Suprapubic skin (tissue), 4 donors: Measurements from ENCODE around the gene THSD7A. TPM values are rescaled to one million over a fixed set of nuclear protein-coding genes. Genes with fewer than 3 reads are reported as not detected.
"Not testable (repeated sequence)": the region's sequence is repeated elsewhere in the genome, so short reads cannot be mapped to it uniquely, and the experiment has no call there.

Source experiments
- DNase-seq, 2 donors: peaks; one replicate each; pipeline ENCODE4 v3.0.0-alpha.2; 2019; ENCODE audit warnings: low spot score in 2 of 2
- H3K27ac ChIP-seq: fragments of 200-600 bp; sonication (generic); one replicate; pipeline ENCODE4 v1.5.1; 2019
- H3K27me3 ChIP-seq: fragments of 200-600 bp; sonication (generic); one replicate; pipeline ENCODE4 v1.5.1; 2019
- H3K36me3 ChIP-seq: fragments of 200-600 bp; sonication (generic); one replicate; pipeline ENCODE4 v1.5.1; 2019
- H3K4me1 ChIP-seq: fragments of 200-600 bp; sonication (generic); one replicate; pipeline ENCODE4 v1.5.1; 2019
- H3K4me3 ChIP-seq: fragments of 200-600 bp; sonication (generic); one replicate; pipeline ENCODE4 v1.5.1; 2019; ENCODE audit warnings: mild to moderate bottlenecking
- H3K9me3 ChIP-seq: fragments of 200-600 bp; sonication (generic); one replicate; pipeline ENCODE4 v1.5.1; 2019
- EP300 ChIP-seq: sonication (generic); formaldehyde crosslinking; IDR thresholded peaks from one replicate; pipeline ENCODE4 v1.6.1; 2017; ENCODE audit warnings: antibody characterized with exemption
- POLR2A ChIP-seq, 2 donors: fragments of 450-650 bp; IDR thresholded peaks; one replicate each; pipeline ENCODE4 v1.6.1; 2017; ENCODE audit warnings: antibody characterized with exemption in 2 of 2, mild to moderate bottlenecking in 2 of 2, moderate library complexity in 2 of 2
- POLR2AphosphoS5 ChIP-seq, 3 donors: sonication (generic); formaldehyde crosslinking; IDR thresholded peaks; one replicate each; pipeline ENCODE4 v1.6.1; 2017; ENCODE audit warnings: antibody characterized with exemption in 3 of 3
- WGBS: methylation state at CpG from one replicate; pipeline ENCODE4 v1.1.5; 2018; 5-methylcytosine and 5-hydroxymethylcytosine counted together
- total RNA-seq, 4 donors: library from RNA; depleted of rRNA; stranded (reverse); fragments of >200 nt; gene quantifications; one replicate each; pipeline ENCODE4 v1.1.0, GENCODE V29; 2016
- TF ChIP-seq, protein P1 (sequence below), 2 donors: fragments of 200-600 bp in 1 of 2; fragments of 450-650 bp in 1 of 2; sonication (generic) in 1 of 2; IDR thresholded peaks; one replicate each; pipeline ENCODE4 v1.5.1; 2016 to 2019; ENCODE audit warnings: antibody characterized with exemption in 2 of 2, mild to moderate bottlenecking in 1 of 2, moderate library complexity in 1 of 2

The THSD7A gene
- total RNA-seq, 4 donors from 2014 or later, result 0.42 to 5.4 (median 1.2) TPM

DNA sequence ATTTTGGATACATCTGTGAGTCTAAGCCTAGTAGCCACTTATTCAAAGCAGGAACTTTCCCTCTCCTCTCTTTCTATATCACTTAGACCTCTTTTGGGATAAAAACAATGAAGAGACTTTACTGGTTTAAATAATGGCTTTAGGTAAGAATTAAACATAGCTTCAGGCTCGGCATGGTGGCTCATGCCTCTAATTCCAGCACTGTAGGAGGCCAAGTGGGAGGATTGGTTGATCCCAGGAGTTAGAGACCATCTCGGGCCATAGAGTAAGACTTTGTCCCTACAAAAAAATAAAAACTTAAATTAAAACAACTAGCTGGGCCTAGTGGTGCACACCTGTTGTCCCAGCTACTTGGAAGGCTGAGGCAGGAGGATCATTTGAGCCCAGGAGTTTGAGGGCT lies 304.3 kb downstream of the THSD7A start:
- TF ChIP-seq POLR2A (IDR thresholded peaks at IDR 0.05) (no peak), POLR2AphosphoS5 (IDR thresholded peaks at IDR 0.05) (no peak), EP300 (no peak)
- TF ChIP-seq, protein P1, sequence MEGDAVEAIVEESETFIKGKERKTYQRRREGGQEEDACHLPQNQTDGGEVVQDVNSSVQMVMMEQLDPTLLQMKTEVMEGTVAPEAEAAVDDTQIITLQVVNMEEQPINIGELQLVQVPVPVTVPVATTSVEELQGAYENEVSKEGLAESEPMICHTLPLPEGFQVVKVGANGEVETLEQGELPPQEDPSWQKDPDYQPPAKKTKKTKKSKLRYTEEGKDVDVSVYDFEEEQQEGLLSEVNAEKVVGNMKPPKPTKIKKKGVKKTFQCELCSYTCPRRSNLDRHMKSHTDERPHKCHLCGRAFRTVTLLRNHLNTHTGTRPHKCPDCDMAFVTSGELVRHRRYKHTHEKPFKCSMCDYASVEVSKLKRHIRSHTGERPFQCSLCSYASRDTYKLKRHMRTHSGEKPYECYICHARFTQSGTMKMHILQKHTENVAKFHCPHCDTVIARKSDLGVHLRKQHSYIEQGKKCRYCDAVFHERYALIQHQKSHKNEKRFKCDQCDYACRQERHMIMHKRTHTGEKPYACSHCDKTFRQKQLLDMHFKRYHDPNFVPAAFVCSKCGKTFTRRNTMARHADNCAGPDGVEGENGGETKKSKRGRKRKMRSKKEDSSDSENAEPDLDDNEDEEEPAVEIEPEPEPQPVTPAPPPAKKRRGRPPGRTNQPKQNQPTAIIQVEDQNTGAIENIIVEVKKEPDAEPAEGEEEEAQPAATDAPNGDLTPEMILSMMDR (IDR thresholded peaks at IDR 0.05), result no peak
- Histone ChIP-seq H3K4me1 (no peaks in the 10 kb centered on the region), H3K27me3 (no peaks in the 10 kb centered on the region), H3K4me3 (no peak overlapping the region), H3K36me3 (no peaks in the 10 kb centered on the region), H3K27ac (no peak overlapping the region), H3K9me3 (no peaks in the 10 kb centered on the region)
- WGBS, result 88% methylated on average over 2 of the region's 2 CpGs
- DNase-seq, result no peak

DNA sequence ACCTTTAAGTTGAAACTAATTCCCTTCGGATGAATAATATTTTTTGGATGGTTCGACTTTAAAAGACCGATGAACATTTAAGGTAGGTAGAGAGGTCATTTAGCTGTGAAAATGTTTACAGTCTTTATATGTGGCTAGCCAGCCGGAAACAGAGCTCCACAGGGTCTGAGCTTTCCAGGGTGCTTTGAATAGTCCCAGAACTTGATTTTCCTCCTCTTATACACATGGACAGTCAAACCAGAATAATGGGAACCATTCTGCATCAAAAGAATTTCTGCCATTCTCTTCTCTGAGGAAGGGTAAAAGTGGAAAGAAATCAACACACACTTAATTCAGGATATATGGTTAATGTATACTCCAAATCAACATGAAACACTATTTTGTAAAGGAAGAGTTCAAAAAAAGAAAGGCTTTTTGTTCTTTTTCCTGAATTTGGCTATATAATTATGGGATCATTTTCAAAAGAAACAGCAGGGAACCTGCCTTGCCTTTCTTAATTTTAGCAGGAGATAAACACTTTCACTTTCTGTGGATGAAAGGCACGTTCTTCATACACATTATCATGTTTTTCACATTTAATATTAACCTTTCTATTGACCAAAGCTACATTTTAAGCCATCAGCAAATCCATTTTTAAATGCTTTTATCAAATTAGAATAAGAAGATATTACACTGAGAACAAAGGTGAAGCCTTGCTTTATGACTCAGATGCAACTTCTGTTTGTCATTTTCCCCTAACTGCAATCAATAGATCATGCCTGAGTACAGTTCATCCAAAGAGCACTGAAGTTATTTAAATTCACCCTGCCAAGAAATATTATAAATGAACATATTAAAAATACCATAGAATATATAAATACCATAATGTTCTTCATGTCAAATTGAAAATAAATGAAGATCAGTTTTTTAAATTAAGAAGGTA lies 307.3 kb downstream of the THSD7A start:
- H3K9me3 ChIP-seq, result no peaks in the 10 kb centered on the region
- H3K4me3 ChIP-seq, result no peak overlapping the region
- H3K27ac ChIP-seq, result no peak overlapping the region
- 85% methylated on average over 5 of the region's 5 CpGs for WGBS
- H3K36me3 ChIP-seq, result no peaks in the 10 kb centered on the region
- no peak for DNase-seq
- no peaks in the 10 kb centered on the region for H3K4me1 ChIP-seq
- H3K27me3 ChIP-seq, result no peaks in the 10 kb centered on the region
- TF ChIP-seq POLR2AphosphoS5 (IDR thresholded peaks at IDR 0.05), result no peak

DNA sequence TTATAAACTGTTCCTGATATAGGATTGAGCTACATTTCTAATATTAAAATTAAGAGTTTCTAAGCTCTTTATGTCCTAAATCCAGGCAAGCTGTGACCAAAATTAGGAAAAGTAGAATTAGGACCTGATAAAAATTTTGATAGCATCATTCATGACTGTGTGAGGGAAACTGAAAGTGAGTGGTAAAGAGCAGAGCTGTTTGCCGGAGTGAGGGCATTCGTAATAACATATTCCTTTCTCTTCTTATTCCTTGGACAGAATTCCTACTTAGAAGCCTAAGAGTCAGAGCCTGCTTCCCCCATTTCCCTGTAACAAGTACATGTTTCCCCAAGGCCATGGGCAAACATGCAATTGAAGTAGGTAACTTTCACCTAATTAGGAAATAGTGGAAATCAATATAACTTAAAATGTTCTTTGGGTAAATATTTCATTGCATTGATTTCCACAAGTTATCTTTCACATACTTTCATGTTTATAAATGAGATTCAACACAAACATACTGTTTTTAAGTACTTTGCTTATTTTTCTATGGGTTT lies 310.0 kb downstream of the THSD7A start:
- H3K36me3 ChIP-seq, H3K27me3 ChIP-seq, H3K9me3 ChIP-seq, H3K27ac ChIP-seq, H3K4me1 ChIP-seq, H3K4me3 ChIP-seq, DNase-seq: not testable (repeated sequence)
- 85% methylated on average over 2 of the region's 2 CpGs for WGBS

DNA sequence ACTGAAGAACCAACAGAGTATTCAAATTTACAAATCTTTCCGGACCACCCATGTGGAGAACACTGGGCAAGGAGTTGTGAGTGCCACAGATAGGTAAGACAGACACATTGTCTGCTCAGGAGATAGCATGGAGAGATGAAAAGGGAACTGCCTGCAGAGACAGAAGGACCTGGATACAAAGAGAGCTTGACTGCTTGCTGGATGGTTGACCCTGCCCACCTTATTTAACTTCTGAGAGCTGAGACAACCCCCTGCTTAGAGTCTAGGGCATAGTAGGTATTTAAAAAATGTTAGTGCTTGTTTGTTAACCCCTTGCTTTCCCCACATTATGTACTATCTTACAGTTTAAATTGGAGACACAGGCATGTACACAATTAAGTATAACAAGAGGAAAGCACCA lies 314.1 kb downstream of the THSD7A start:
- no peaks in the 10 kb centered on the region for H3K36me3 ChIP-seq
- no peak for TF ChIP-seq EP300
- H3K4me3 ChIP-seq, result no peak overlapping the region
- WGBS, result 84% methylated on average over 1 of the region's 1 CpG
- no peaks in the 10 kb centered on the region for H3K9me3 ChIP-seq
- H3K27ac ChIP-seq, result no peak overlapping the region
- H3K4me1 ChIP-seq, result no peaks in the 10 kb centered on the region
- no peaks in the 10 kb centered on the region for H3K27me3 ChIP-seq
- no peak for DNase-seq

DNA sequence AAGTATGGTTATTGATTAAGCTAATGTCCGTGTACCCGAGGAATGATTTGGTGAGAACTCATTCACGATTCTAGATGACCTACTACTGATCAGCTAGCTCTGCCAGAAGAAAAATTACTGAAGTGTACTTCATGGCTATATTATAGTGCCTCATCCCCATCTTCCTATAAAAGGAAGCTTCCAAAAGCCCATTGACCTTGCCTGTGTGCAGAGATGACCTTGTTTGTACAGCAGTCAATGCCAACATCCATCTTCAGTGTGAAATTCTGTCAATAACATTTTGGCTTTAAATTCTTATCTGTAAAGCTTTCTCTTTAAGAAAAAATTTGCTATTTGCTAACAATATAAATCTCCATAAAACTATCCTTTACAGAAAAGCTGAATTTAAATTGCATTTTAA lies 315.7 kb downstream of the THSD7A start:
- no peak for DNase-seq
- Histone ChIP-seq H3K9me3 (no peaks in the 10 kb centered on the region), H3K27ac (no peak overlapping the region), H3K4me1 (no peaks in the 10 kb centered on the region), H3K4me3 (no peak overlapping the region), H3K36me3 (no peaks in the 10 kb centered on the region), H3K27me3 (no peaks in the 10 kb centered on the region)
- WGBS, result 83% methylated on average over 3 of the region's 3 CpGs
- no peak for TF ChIP-seq EP300
- TF ChIP-seq, protein P1 (IDR thresholded peaks at IDR 0.05), result no peak
- TF ChIP-seq POLR2A (IDR thresholded peaks at IDR 0.05), result no peak

DNA sequence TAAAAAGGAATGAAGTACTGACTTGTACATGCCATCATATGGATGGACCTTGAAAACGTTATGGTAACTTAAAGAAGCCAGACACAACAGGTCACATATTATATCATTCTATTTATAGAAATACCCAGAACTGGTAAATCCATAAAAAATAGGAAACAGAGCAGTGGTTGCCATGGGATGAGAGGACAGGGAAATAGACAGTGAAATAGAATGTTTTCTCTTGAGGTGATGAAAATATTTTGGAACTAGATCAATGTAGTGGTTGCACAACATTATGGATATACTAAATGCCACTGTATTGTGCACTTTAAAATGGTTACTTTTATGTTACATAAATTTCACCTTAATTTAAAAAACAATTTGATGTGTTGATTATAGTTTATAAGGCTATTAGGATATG lies 318.5 kb downstream of the THSD7A start:
- H3K27me3 ChIP-seq, result no peaks in the 10 kb centered on the region
- no peaks in the 10 kb centered on the region for H3K9me3 ChIP-seq
- no peaks in the 10 kb centered on the region for H3K4me1 ChIP-seq
- 49% methylated on average over 1 of the region's 1 CpG for WGBS
- no peak for TF ChIP-seq EP300
- TF ChIP-seq POLR2AphosphoS5 (IDR thresholded peaks at IDR 0.05), result no peak
- no peak for TF ChIP-seq POLR2A (IDR thresholded peaks at IDR 0.05)
- TF ChIP-seq, protein P1 (IDR thresholded peaks at IDR 0.05), result no peak
- H3K4me3 ChIP-seq, result no peak overlapping the region
- DNase-seq, result no peak
- H3K36me3 ChIP-seq, result no peaks in the 10 kb centered on the region
- no peak overlapping the region for H3K27ac ChIP-seq
